Measurements from ENCODE around the gene GLP1R. TPM values are rescaled to one million over a fixed set of nuclear protein-coding genes. Genes with fewer than 3 reads are reported as not detected.

The GLP1R gene
- total RNA-seq, 1 donor from 2014 or later: 0.35 TPM

DNA sequence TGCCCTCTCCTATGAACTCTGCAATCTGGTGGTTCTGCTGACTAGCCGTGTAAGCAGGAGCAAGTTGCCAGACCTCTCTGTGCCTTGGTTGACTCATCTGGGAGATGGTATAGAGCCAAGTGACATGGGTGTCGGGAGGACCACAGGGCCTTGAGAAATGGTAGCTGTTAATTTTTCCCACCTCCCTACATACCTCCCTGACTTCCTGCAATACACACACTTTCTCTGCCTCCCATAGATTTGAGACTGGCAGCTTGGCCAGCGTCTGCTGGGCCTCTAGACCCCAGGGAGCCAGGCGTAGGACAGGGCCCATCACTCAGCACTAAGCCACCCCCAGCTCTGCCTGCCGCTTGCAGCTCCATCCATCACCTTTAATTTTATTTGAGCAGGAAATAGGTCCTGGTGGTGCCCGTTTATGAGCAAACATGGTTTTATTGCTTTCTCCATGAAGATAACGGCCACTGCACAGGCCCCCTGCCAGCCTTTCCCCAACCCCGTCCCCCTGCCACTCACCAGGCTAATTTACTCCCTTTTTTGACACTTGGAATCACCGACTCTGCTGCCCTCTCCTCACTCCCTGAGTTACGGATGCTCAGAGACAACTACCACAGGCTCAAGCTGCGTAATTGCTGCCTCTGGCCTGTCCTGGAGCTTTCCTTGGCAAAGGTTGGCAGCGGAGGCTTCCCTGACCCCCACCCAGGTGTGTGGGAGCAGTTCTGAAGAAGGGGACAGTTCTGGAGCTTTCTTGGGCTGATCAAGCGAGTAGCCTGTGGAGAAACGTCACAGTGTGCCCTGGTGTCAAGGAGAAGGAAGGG, 11.1 kb downstream of the GLP1R start:
- DNase-seq (no peak), ATAC-seq (no peak)
- no peaks in the 10 kb centered on the region for H3K9me3 ChIP-seq
- H3K27ac ChIP-seq: no peak overlapping the region
- no peaks in the 10 kb centered on the region for H3K36me3 ChIP-seq
- intact Hi-C loops (cut with DNase I): no loop called here
- H3K4me1 ChIP-seq: no peaks in the 10 kb centered on the region
- TF ChIP-seq, protein P1, sequence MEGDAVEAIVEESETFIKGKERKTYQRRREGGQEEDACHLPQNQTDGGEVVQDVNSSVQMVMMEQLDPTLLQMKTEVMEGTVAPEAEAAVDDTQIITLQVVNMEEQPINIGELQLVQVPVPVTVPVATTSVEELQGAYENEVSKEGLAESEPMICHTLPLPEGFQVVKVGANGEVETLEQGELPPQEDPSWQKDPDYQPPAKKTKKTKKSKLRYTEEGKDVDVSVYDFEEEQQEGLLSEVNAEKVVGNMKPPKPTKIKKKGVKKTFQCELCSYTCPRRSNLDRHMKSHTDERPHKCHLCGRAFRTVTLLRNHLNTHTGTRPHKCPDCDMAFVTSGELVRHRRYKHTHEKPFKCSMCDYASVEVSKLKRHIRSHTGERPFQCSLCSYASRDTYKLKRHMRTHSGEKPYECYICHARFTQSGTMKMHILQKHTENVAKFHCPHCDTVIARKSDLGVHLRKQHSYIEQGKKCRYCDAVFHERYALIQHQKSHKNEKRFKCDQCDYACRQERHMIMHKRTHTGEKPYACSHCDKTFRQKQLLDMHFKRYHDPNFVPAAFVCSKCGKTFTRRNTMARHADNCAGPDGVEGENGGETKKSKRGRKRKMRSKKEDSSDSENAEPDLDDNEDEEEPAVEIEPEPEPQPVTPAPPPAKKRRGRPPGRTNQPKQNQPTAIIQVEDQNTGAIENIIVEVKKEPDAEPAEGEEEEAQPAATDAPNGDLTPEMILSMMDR (IDR thresholded peaks at IDR 0.05): no peak
- no peaks in the 10 kb centered on the region for H3K27me3 ChIP-seq (ENCODE audit: low read depth)
- H3K4me3 ChIP-seq: no peak overlapping the region

DNA sequence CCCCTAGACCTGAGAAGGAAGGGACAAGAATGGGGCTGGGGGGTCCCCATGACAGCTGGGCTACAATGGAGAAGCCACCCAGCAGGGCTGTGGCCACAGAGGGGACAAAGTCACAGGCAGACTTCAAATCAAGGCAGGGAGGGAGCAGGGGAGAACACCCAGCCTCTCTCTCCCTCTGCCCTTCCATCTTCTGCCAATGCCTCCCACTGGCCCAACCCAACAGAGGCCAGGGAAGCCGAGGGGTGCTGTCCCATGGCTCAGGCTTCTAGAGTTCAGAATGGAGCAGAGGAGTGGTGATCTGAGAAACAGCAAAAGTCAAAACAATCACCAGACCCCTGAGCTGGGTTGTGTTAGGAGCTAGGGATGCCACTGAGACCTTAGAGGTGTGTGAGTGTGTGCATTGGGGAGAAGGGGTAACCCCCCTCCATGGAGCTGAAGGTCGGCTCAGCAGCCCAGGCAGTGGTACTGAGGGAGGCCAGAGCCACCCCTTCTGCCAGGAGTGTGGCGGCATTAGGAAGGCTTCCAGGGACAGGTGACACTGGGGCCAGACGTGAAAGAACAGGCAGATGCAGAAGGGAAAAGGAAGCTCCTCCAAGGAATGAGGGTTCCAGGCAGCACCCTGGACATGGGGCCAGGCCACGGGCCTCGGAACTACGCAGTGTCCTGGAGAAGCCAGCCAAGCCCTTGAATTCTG, 12.0 kb downstream of the GLP1R start:
- Histone ChIP-seq H3K9me3 (no peaks in the 10 kb centered on the region), H3K4me1 (no peaks in the 10 kb centered on the region), H3K36me3 (no peaks in the 10 kb centered on the region), H3K4me3 (no peak overlapping the region), H3K27ac (no peak overlapping the region), H3K27me3 (ENCODE audit: low read depth) (no peaks in the 10 kb centered on the region)
- TF ChIP-seq, protein P1 (IDR thresholded peaks at IDR 0.05): no peak
- intact Hi-C loops (cut with DNase I): no loop called here
- ATAC-seq (no peak), DNase-seq (no peak)

DNA sequence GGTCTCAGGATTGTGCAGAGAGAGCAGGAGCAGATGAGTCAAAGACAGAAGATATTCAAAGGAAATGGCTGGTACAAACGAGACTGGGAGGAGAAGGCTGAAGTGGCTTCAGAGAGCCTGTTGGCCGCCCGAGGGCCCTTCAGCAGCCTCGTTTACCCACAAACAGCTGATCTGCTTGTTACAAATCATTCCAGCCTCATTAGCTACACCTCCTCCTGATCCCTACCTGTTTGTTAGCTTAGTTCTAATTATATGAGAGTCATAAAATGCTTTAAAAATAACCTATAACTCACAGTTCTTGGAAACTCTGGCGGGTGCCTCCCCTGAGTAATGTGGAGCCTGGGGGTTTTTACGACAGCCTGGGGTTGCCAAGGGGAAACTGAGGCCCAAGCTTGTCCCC, 12.6 kb downstream of the GLP1R start:
- Histone ChIP-seq H3K27ac (no peak overlapping the region), H3K4me1 (no peaks in the 10 kb centered on the region), H3K4me3 (no peak overlapping the region), H3K27me3 (ENCODE audit: low read depth) (no peaks in the 10 kb centered on the region), H3K36me3 (no peaks in the 10 kb centered on the region), H3K9me3 (no peaks in the 10 kb centered on the region)
- TF ChIP-seq, protein P1 (IDR thresholded peaks at IDR 0.05): no peak
- DNase-seq (no peak), ATAC-seq (peak; percentile 27 to 32)
- intact Hi-C loops (cut with DNase I): no loop called here

GRCh38 chr6:39061588-39061987, 13.0 kb downstream of the GLP1R start:
- TF ChIP-seq, protein P1 (IDR thresholded peaks at IDR 0.05): no peak
- Histone ChIP-seq H3K4me3 (no peak overlapping the region), H3K27ac (no peak overlapping the region), H3K27me3 (ENCODE audit: low read depth) (no peaks in the 10 kb centered on the region), H3K9me3 (no peaks in the 10 kb centered on the region), H3K36me3 (no peaks in the 10 kb centered on the region), H3K4me1 (no peaks in the 10 kb centered on the region)
- intact Hi-C loops (cut with DNase I): no loop called here
- ATAC-seq: no peak
- DNase-seq: no peak

- no peak for ATAC-seq
- H3K4me3 ChIP-seq: no peak overlapping the region
- intact Hi-C loops (cut with DNase I): no loop called here
Observed at GRCh38 chr6:39062014-39062740, 13.6 kb downstream of the GLP1R start.

More at GRCh38 chr6:39062014-39062740, 13.6 kb downstream of the GLP1R start:
- Histone ChIP-seq H3K27ac (no peak overlapping the region), H3K9me3 (no peaks in the 10 kb centered on the region), H3K4me1 (no peaks in the 10 kb centered on the region), H3K27me3 (ENCODE audit: low read depth) (no peaks in the 10 kb centered on the region), H3K36me3 (no peaks in the 10 kb centered on the region)
- TF ChIP-seq, protein P1 (IDR thresholded peaks at IDR 0.05): no peak
- no peak for DNase-seq

Measured in lower lobe of right lung (tissue), 2 donors.